Heart left ventricle (tissue), 16 donors: Measurements from ENCODE around the gene EXTL1. TPM values are rescaled to one million over a fixed set of nuclear protein-coding genes. Genes with fewer than 3 reads are reported as not detected.

Experiments used
- ATAC-seq, 4 donors: fragments of 200-7000 bp; cut with Tn5 transposase; one replicate each; pipeline ENCODE4 v1.9.1; 2020 to 2022; ENCODE audit warnings: moderate library complexity in 4 of 4, mild to moderate bottlenecking in 3 of 4, moderate number of reproducible peaks in 1 of 4
- DNase-seq, 5 donors: peaks; one replicate each; pipeline ENCODE4 v3.0.0-alpha.2; 2020
- H3K27ac ChIP-seq, 12 donors: fragments of 200-600 bp; sonication (generic) in 4 of 12; one replicate each; pipeline versions ENCODE4 v1.5.0 to v1.8.0; 2016 to 2022; ENCODE audit warnings: mild to moderate bottlenecking in 2 of 12
- H3K27me3 ChIP-seq, 9 donors: fragments of 200-600 bp; sonication (generic) in 2 of 9; one replicate each; pipeline versions ENCODE4 v1.5.1 to v1.8.0; 2016 to 2022; ENCODE audit warnings: mild to moderate bottlenecking in 3 of 9
- H3K36me3 ChIP-seq, 9 donors: fragments of 200-600 bp; sonication (generic) in 2 of 9; one replicate each; pipeline versions ENCODE4 v1.5.0 to v1.8.0; 2018 to 2022; ENCODE audit warnings: mild to moderate bottlenecking in 2 of 9
- H3K4me1 ChIP-seq, 12 donors: fragments of 200-600 bp; sonication (generic) in 4 of 12; one replicate each; pipeline versions ENCODE4 v1.5.0 to v1.8.0; 2016 to 2022; ENCODE audit warnings: mild to moderate bottlenecking in 3 of 12
- H3K4me3 ChIP-seq, 12 donors: fragments of 200-600 bp; sonication (generic) in 4 of 12; one replicate each; pipeline versions ENCODE4 v1.5.0 to v1.8.0; 2017 to 2022; ENCODE audit warnings: mild to moderate bottlenecking in 9 of 12, moderate library complexity in 4 of 12
- H3K9me3 ChIP-seq, 12 donors: fragments of 200-600 bp; sonication (generic) in 4 of 12; one replicate each; pipeline versions ENCODE4 v1.5.0 to v1.8.0; 2016 to 2022; ENCODE audit warnings: mild to moderate bottlenecking in 1 of 12
- CTCF ChIP-seq, 12 donors: fragments of 200-600 bp; sonication (generic) in 4 of 12; IDR thresholded peaks; one replicate each; pipeline versions ENCODE4 v1.5.0 to v1.8.0; 2018 to 2022; ENCODE audit warnings: antibody characterized with exemption in 12 of 12, mild to moderate bottlenecking in 5 of 12
- POLR2A ChIP-seq, 2 donors: fragments of 450-650 bp; IDR thresholded peaks; one replicate each; pipeline ENCODE4 v1.6.1; 2017; ENCODE audit warnings: antibody characterized with exemption in 2 of 2, mild to moderate bottlenecking in 2 of 2, moderate library complexity in 2 of 2
- WGBS, 4 donors: extraction: QIAGEN DNeasy Blood & Tissue Kit in 2 of 4; methylation state at CpG; one replicate each; pipeline versions ENCODE4 v1.1.5 to v1.1.7; 2013 to 2018; 5-methylcytosine and 5-hydroxymethylcytosine counted together
- intact Hi-C, 10 donors: fragments of 100-400 bp; cut with DNase I; formaldehyde crosslinking; loops; one replicate each; pipeline versions ENCODE4 v1.11.1 to v1.14.2; 2022
- polyA plus RNA-seq, 2 donors: library from polyadenylated mRNA; stranded (reverse); fragments of 200-250 nt; gene quantifications; one replicate each; pipeline ENCODE4 v1.2.3, GENCODE V29; 2013
- total RNA-seq, 9 donors: library from RNA; depleted of rRNA in 2 of 9; stranded (reverse); fragments of >200 nt in 2 of 9; fragmentation: NEBNext Ultra II Directional in 3 of 9; extraction: Animal tissue kit (Norgen Biotek cat#: 25700) in 3 of 9; gene quantifications; one replicate each; pipeline versions ENCODE4 v1.1.0 to v1.2.4, GENCODE V29; 2016 to 2023
- donor health status: ischemic (EF 13 %, LVEDD 7.1; RV severe dilation, severe dysfunction).
- donor health status: healthy with polysubstance abuse.
- donor health status: DM: no; HTN: yes; CAD: no.
- donor health status: DM: no; HTN: no; CAD: no.
- donor health status: ischemic (EF 25% LVEDD 6.9; RV normal size, moderate dysfunction).
- donor health status: ischemic (EF 25% LVEDD 5.7; RV mildly dilated, moderate dysfunction).
- donor health status: healthy.
- donor health status: DM: yes; HTN: yes; CAD: no.
- donor health status: ischemic (EF 35%, LVEDD 5.7; RV mildly dilated, moderate dysfunction).
- donor health status: nonischemic (EF 11% LVEDD 7.7; RV severe dilation, severe dysfunction).
- donor health status: DM: yes; HTN: yes; CAD: no.
- donor health status: PGD.
- donor health status: ischemic (EF 29% LVEDD 5.4; RV normal size, mild dysfunction).
- donor health status: nonischemic (EF 23%, LVEDD 6.1; RV moderate dilation, normal function).

EXTL1 gene
- total and polyA plus RNA-seq, 11 donors = 1.2 to 17.5 (median 4.1) TPM

- Histone ChIP-seq H3K4me1 (peaks cover 0 to 36% (median 10%) of the 10 kb centered on the region in 12 donors), H3K27me3 (peaks cover 0 to 7% (median 0%) of the 10 kb centered on the region in 9 donors), H3K4me3 (peak overlapping the region; percentile 66 to 97 (median 75)), H3K36me3 (no peaks in the 10 kb centered on the region), H3K9me3 (no peaks in the 10 kb centered on the region), H3K27ac (peak overlapping the region; percentile 60 to 97 (median 92))
- TF ChIP-seq POLR2A (IDR thresholded peaks at IDR 0.05) = no peak
- peak; percentile 98 to 100 (median 99) for TF ChIP-seq CTCF (IDR thresholded peaks at IDR 0.05)
- WGBS, 4 donors = 6 to 10% (median 7%) methylated on average over 11 to 39 of the region's 39 CpGs
- intact Hi-C loops = loop anchor here in 9 of 10 donors (1.0 to 10.0 kb wide), 17 partner anchors 29 to 279 kb away; partner anchors contain the start of genes CEP85 (in 4 of the 9), CD52 (in 1 of the 9), FAM110D (in 1 of the 9) and SH3BGRL3 (in 1 of the 9)
- ATAC-seq (peak; percentile 79 to 88 (median 82)), DNase-seq (peak; percentile 83 to 93 (median 89))
Observed at GRCh38 chr1:26035959-26036755, 14.6 kb downstream of the EXTL1 start.

GRCh38 chr1:26036756-26037281, 15.2 kb downstream of the EXTL1 start:
- no peaks in the 10 kb centered on the region for H3K36me3 ChIP-seq
- H3K9me3 ChIP-seq = no peaks in the 10 kb centered on the region
- peaks cover 0 to 7% (median 0%) of the 10 kb centered on the region in 9 donors for H3K27me3 ChIP-seq
- TF ChIP-seq POLR2A (IDR thresholded peaks at IDR 0.05) (peak in 1 of 2 donors; percentile 24), CTCF (IDR thresholded peaks at IDR 0.05) (no peak)
- 53 to 72% (median 57%) methylated on average over 10 to 11 of the region's 11 CpGs for WGBS, 4 donors
- intact Hi-C loops = loop anchor here in 9 of 10 donors (1.0 to 10.0 kb wide), 17 partner anchors 28 to 278 kb away; partner anchors contain the start of genes CEP85 (in 4 of the 9), CD52 (in 1 of the 9), FAM110D (in 1 of the 9) and SH3BGRL3 (in 1 of the 9)
- DNase-seq (no peak), ATAC-seq (no peak)
- peak overlapping the region in 2 of 12 donors; percentile 73 to 83 for H3K4me3 ChIP-seq
- H3K4me1 ChIP-seq = peaks cover 0 to 36% (median 10%) of the 10 kb centered on the region in 12 donors
- peak overlapping the region in 11 of 12 donors; percentile 60 to 97 (median 94) for H3K27ac ChIP-seq

DNA sequence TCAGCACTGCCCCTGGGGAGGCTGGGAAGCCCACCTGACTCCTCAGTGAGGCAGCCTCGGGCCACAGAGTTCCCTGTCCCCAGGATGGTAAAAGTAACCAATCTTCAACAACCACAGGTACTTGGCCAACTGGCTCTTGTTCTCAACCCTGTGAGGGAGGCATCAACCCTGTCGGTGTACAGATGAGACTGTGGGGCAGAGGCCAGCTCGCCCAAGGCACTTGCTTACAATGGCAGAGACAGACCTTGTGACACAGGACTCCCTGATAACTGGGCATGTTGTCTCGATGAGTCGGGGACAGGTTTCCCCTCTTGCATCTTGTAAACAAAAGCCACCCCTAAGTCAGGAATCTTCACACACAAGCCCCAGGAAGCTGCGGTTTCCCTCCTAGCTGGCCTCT, 16.3 kb downstream of the EXTL1 start:
- intact Hi-C loops = loop anchor here (2.0 to 10.0 kb wide), 17 partner anchors 44 to 277 kb away; partner anchors contain the start of genes CEP85 (in 4 of the 10), CD52 (in 1 of the 10), FAM110D (in 1 of the 10) and SH3BGRL3 (in 1 of the 10)
- DNase-seq (no peak), ATAC-seq (no peak)
- Histone ChIP-seq H3K9me3 (no peaks in the 10 kb centered on the region), H3K27me3 (peaks cover 0 to 10% (median 0%) of the 10 kb centered on the region in 9 donors), H3K4me3 (no peak overlapping the region), H3K36me3 (no peaks in the 10 kb centered on the region), H3K4me1 (peaks cover 0 to 40% (median 12%) of the 10 kb centered on the region in 12 donors), H3K27ac (peak overlapping the region in 11 of 12 donors; percentile 42 to 97 (median 94))
- TF ChIP-seq CTCF (IDR thresholded peaks at IDR 0.05) = no peak
- no peak for TF ChIP-seq POLR2A (IDR thresholded peaks at IDR 0.05)
- 51 to 69% (median 60%) methylated on average over 6 of the region's 6 CpGs for WGBS, 4 donors
